ENCODE results near the gene TTC7B.

Gene TTC7B

GRCh38 chr14:90641615-90642243 is 174.5 kb downstream of the TTC7B start:
- DNase-seq: no peak

DNA sequence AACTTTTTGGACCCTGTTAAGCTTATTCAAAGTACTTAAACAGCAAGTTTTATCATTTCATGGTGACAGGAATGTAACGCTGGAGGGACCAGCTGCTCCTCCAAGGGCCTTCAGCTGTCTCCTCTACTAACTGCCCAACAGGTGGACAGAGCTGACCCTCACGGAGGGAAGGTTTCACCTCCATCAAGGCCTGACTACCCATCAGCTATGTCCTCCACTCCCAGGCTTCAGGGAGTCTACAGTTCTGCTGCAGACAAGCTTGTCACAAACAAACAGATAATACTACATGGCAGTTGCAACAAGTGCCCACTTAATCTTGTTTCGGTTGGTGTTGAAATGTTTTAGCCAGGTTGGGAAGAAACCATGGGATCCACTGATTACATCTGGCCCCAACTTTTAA is 175.1 kb downstream of the TTC7B start:
- DNase-seq: no peak

GRCh38 chr14:90639641-90640040 is 176.6 kb downstream of the TTC7B start:
- no peak for DNase-seq

DNA sequence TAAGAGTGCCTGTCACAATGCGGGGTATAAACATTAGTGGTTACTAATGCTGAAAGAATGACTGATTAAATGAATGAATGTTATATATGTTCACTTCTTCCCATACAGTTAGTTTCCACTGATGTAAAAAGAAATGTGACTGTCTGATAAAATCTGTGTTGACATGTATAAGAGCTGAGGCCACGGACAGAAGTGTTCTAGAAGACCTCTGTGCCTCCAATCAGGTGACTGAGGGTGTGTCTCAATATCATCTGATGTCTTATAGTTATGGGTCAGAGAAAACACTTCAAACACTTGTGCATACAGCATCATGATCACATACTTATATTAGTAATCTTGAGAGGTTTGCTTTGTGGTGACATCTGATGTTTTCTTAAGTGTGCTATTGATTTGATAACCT is 183.4 kb downstream of the TTC7B start:
- no peak for DNase-seq

DNA sequence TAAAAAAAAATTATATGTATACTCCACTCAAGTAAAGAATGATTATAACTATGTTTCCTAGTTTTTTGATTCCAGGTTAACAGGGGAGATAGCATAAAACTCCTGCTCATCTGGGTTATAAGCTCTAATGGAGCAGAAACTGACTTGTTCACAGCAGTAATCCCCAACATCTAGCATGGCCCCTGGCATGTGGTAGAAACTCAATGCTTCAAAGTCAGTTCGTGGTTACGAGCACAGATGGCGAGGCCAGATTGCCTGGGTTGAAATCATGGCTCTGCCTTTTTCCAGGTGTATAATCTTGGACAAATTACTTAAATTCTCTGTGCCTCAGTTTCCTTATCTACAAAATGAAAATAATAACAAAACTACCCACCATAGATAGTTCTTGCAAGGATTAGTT is 183.8 kb downstream of the TTC7B start:
- no peak for DNase-seq

- no peak for DNase-seq
Measured at GRCh38 chr14:90630171-90630806, 185.9 kb downstream of the TTC7B start.

DNA sequence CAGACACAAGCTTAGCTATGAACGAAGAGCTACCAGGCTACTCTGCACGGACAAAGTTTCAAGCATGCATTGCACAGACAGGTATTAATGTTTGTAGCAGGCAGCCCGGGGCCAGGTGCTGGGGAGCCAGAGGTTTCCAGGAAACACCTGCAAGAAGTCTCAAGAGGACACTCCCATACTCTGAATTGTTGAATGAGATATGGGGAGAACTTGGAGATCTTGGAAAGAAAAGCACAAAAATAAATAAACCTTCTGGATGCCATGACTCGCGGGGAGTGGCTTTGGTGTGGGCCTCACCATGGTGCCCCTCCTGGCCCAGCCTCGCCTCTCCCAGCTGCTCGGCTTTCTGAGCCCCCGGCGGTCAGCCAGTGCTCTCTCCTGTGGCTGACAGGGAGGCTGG is 186.8 kb downstream of the TTC7B start:
- no peak for DNase-seq

GRCh38 chr14:90628825-90629224 is 187.4 kb downstream of the TTC7B start:
- no peak for DNase-seq

- DNase-seq: no peak
Measured at GRCh38 chr14:90627478-90627877, 188.8 kb downstream of the TTC7B start.

DNA sequence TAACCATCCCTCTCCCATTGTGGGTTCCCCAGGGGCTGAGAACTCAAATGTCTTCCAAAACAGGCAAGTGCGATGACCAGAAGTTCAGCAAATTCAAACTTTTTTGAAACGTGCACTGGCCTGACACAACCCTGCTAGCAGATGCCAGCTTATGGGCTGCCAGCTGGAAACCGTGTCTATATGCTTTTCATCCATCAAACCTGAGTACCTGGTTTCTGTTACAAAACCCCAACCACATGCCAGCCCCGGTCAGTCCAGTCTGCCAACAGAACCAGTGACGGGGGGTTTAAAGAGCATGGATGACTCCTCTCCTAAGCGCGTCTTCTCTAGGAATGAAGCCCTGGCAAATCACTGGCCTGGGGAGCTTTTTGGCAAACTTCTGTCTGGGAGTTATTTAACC is 189.7 kb downstream of the TTC7B start:
- no peak for DNase-seq

DNA sequence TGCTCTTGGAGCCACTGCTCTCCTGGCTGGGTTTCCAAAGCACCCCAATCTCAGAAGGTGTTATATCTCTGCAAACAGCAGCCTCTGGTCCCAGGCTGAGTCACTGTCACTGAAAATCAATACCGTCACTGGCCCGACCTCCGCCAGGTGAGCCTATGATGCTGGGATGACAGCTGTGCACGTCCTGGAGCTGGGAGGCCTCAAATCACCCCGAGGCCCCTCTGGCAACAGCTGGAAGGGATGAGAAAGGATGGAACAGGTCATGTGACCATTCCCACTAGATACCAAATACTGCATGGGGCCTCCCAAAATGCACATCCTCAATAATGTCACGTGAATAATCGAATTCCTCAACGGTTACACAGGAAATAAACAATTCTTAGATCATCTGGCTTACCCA is 190.8 kb downstream of the TTC7B start:
- no peak for DNase-seq

GRCh38 chr14:90624732-90625400 is 191.4 kb downstream of the TTC7B start:
- DNase-seq: peak; percentile 52

GRCh38 chr14:90624227-90624626 is 192.0 kb downstream of the TTC7B start:
- DNase-seq: no peak

GRCh38 chr14:90621201-90621600 is 195.0 kb downstream of the TTC7B start:
- DNase-seq: no peak

DNA sequence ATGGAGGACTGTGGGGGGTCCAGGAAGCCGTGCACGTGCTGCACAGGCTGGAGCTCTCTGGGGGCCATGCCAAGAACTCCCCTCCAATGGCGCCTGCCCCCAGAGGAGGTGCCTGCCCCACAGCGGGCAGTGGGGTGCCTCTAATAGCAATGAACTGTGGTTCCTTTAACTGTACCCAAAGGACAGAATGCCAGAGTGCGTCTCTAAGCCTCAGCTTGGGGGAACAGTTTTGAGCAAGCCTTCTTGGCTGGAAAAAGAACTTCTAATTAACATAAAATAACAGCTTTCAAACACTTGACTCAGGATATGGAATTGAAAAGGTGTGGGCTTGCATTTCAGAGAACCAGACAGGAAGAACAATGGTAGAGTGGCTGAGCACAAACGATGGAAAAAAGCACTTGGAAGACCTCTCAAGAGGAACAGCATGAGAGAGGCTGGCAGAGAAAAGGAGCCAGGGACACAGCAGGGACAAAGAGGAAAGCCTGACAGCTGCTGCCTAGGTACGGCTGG is 195.6 kb downstream of the TTC7B start:
- no peak for DNase-seq

- DNase-seq: no peak
Measured at GRCh38 chr14:90619911-90620310, 196.3 kb downstream of the TTC7B start.

- DNase-seq: no peak
Measured at GRCh38 chr14:90617961-90618360, 198.3 kb downstream of the TTC7B start.

DNA sequence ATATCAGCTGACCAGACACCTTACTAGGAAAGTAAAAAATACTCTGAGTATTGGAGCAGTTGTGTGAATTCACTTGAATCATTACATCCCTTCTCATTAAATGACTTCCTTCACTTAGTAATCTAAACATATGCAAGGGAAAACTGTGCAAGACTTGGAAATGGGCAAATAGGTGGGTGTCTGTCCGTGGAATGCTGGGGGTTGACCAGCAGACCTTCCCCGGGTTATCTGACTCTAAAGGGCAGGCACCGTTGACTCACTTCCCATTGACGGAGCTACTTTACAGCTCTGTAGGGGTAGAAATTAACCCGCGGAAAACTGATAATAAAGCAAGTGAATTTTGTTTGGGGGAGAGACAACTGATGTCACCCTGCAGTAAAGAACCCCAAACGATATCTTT is 199.3 kb downstream of the TTC7B start:
- no peak for DNase-seq

DNA sequence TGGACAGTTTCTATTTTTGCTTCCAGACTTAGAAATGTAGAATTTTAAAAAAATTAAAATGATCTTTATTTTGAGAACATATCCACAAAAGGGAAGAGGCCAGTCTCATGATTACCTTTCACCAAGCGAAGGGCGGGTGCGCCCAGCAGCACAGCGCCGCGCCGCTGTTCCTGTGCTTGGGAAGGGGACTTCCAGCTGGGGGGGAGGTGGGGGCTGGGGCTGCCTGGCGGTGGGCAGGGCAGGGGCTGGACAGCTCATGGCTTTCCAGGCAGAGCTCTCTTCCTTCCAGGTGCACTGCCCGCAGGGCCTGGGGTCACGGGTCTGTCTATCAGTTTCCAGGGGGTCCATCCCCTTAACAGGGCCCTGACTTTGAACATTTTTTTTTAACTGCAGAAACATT is 199.9 kb downstream of the TTC7B start:
- DNase-seq: no peak

- DNase-seq: no peak
Measured at GRCh38 chr14:90615517-90616060, 200.6 kb downstream of the TTC7B start.

DNA sequence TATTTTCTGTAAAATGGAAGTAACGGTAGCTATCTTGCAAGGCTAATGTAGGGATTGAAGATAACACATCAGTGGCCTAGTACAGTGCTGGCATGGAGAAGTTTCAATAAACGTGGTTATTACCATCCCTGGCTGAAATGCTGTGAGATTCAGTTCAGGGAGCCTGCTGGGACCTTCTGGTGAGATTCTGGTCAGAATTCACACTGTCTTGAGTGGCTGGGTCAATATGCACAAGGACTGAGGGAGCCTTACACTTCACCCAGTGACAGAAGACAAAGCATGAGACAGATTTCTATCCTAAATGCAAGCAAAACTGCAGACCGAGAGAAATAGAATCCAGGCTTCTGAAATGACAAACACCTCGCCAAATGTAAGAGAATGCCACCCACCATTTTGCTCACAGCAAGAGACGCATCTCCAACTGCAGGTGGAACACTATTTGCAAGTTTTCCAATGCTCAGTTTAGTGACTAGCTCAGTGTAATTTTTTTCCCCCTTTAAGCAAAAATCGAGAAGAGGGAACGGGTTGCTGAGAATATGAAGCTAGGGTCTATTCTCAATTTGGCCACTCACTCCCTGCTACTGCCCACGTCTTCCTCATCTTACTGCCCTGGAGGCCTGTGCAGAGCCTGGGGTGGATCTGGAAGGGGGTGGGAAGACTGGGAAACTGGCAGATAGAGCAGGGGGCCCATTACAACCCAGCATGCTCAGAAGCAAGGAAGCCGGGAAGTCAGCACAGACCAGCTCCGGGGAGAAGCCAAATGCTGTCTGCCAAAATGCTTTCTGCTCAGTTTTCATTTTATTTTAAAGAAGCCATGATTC is 201.3 kb downstream of the TTC7B start:
- no peak for DNase-seq

DNA sequence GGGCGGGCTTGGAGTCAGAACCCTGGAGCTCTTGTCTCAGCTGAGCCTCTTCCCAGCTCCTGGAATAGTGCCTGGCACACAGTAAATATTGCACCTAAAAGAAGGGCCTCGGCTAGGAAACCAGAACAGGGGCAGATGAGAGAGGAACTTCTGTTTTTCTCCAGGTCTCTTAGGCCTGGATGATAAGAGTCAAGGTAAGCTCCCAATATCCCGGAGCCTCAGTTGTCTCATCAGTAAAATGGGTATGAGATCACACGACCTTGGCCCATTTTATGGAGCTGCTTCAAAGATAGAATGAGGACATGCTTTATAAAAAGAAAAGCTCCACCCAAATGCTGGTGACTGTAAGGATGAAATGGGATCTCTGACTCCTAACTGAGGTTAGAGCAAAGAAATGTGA is 202.2 kb downstream of the TTC7B start:
- DNase-seq: no peak

- no peak for DNase-seq
Measured at GRCh38 chr14:90613453-90613852, 202.8 kb downstream of the TTC7B start.
